Thyroid gland (tissue), 4 donors: ENCODE data around the gene PLCD4. TPM values are rescaled to one million over a fixed set of nuclear protein-coding genes. Genes with fewer than 3 reads are reported as not detected.

Experiments
- DNase-seq, 2 donors: peaks; one replicate each; pipeline ENCODE4 v3.0.0-alpha.2; 2019
- H3K27ac ChIP-seq, 3 donors: fragments of 200-600 bp; sonication (generic); 1 replicate in 2 of 3; 2 replicates in 1 of 3; pipeline ENCODE4 v1.5.1; 2016 to 2019; ENCODE audit warnings: mild to moderate bottlenecking in 1 of 3, moderate library complexity in 1 of 3
- H3K27me3 ChIP-seq: fragments of 200-600 bp; sonication (generic); one replicate; pipeline ENCODE4 v1.5.1; 2019
- H3K36me3 ChIP-seq, 2 donors: fragments of 200-600 bp; sonication (generic); one replicate each; pipeline ENCODE4 v1.5.1; 2016 to 2019
- H3K4me1 ChIP-seq, 2 donors: fragments of 200-600 bp; sonication (generic); one replicate each; pipeline ENCODE4 v1.5.1; 2017 to 2019
- H3K4me3 ChIP-seq, 3 donors: fragments of 200-600 bp; sonication (generic); replicated peaks in 1 of 3; 1 replicate in 2 of 3; 2 replicates in 1 of 3; pipeline ENCODE4 v1.5.1; 2016; ENCODE audit warnings: mild to moderate bottlenecking in 1 of 3
- H3K9me3 ChIP-seq: fragments of 200-600 bp; sonication (generic); one replicate; pipeline ENCODE4 v1.5.1; 2017
- POLR2A ChIP-seq, 2 donors: fragments of 450-650 bp; IDR thresholded peaks; one replicate each; pipeline ENCODE4 v1.6.1; 2017; ENCODE audit warnings: antibody characterized with exemption in 2 of 2, mild to moderate bottlenecking in 2 of 2, moderate library complexity in 1 of 2
- WGBS, 2 donors: methylation state at CpG; one replicate each; pipeline ENCODE4 v1.1.5; 2017; 5-methylcytosine and 5-hydroxymethylcytosine counted together
- intact Hi-C: fragments of 100-400 bp; cut with DNase I; formaldehyde crosslinking; loops from one replicate; pipeline ENCODE4 v1.15.1; 2023
- total RNA-seq, 4 donors: library from RNA; depleted of rRNA; stranded (reverse); fragments of >200 nt; gene quantifications; one replicate each; pipeline ENCODE4 v1.2.3, GENCODE V29; 2016
- TF ChIP-seq, protein P1 (sequence below), 6 experiments: fragments of 200-600 bp in 3 of 6; fragments of 450-650 bp in 3 of 6; sonication (generic) in 3 of 6; IDR thresholded peaks; one replicate each; pipeline ENCODE4 v1.5.1; 2016 to 2019; ENCODE audit warnings: antibody characterized with exemption in 6 of 6, mild to moderate bottlenecking in 2 of 6, inconsistent platforms in 1 of 6, moderate library complexity in 1 of 6

PLCD4 gene
- total RNA-seq, 4 donors from 2014 or later, result 0.89 to 3.1 (median 1.9) TPM

DNA sequence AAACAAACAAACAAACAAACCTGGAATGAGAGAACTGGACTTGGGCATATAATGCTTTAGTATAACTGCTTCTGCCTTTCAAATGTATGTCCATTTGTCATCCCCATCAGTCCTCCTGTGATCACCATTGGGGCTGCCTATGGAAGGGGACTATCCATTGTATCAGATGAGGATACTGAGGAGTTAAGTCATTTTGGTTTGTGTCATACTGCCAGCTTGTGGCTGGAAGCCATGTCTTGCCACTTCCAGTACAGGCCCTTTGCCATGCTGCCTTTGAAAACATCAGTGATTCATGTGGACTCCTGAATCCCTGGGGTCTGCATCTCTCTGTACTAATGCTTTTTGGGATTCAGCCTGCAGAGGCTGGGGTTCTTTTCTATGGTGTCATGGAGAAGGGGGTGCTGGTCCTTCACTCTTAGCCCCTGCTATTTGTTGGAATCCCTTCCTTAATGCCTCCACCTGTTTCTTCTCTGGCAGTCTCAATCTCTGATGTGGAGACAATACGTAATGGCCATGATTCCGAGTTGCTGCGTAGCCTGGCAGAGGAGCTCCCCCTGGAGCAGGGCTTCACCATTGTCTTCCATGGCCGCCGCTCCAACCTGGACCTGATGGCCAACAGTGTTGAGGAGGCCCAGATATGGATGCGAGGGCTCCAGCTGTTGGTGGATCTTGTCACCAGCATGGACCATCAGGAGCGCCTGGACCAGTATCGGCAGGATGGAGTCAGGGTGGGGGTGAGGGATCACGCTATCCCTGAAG lies 10.6 kb downstream of the PLCD4 start:
- H3K4me3 ChIP-seq, result no peak overlapping the region
- TF ChIP-seq POLR2A (IDR thresholded peaks at IDR 0.05), result no peak
- TF ChIP-seq, protein P1, sequence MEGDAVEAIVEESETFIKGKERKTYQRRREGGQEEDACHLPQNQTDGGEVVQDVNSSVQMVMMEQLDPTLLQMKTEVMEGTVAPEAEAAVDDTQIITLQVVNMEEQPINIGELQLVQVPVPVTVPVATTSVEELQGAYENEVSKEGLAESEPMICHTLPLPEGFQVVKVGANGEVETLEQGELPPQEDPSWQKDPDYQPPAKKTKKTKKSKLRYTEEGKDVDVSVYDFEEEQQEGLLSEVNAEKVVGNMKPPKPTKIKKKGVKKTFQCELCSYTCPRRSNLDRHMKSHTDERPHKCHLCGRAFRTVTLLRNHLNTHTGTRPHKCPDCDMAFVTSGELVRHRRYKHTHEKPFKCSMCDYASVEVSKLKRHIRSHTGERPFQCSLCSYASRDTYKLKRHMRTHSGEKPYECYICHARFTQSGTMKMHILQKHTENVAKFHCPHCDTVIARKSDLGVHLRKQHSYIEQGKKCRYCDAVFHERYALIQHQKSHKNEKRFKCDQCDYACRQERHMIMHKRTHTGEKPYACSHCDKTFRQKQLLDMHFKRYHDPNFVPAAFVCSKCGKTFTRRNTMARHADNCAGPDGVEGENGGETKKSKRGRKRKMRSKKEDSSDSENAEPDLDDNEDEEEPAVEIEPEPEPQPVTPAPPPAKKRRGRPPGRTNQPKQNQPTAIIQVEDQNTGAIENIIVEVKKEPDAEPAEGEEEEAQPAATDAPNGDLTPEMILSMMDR (IDR thresholded peaks at IDR 0.05), result no peak
- no peaks in the 10 kb centered on the region for H3K27me3 ChIP-seq
- peaks cover 9 to 10% of the 10 kb centered on the region in 2 donors for H3K4me1 ChIP-seq
- no peak overlapping the region for H3K27ac ChIP-seq
- H3K9me3 ChIP-seq, result no peaks in the 10 kb centered on the region
- H3K36me3 ChIP-seq, result no peaks in the 10 kb centered on the region
- 84 to 97% methylated on average over 9 of the region's 9 CpGs for WGBS, 2 donors
- intact Hi-C loops, result no loop called here
- DNase-seq, result no peak

DNA sequence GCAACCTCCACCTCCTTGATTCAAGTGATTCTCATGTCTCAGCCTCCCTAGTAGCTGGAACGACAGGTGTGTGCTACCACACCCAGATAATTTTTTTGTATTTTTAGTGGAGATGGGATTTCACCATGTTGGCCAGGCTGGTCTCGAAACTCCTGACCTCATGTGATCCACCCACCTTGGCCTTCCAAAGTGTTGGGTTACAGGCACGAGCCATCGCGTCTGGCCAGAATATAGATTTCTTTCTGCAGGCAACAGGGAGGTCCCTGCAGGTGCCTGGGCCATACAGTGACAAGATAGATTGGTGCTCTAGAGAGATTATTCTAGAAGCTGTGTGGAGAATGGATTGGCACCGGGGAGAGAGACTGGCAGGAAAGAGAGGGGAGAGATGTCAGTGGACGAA lies 13.3 kb downstream of the PLCD4 start:
- no peak for DNase-seq
- TF ChIP-seq, protein P1 (IDR thresholded peaks at IDR 0.05), result no peak
- no peak for TF ChIP-seq POLR2A (IDR thresholded peaks at IDR 0.05)
- H3K27me3 ChIP-seq, result no peaks in the 10 kb centered on the region
- H3K36me3 ChIP-seq, result no peaks in the 10 kb centered on the region
- H3K27ac ChIP-seq, result no peak overlapping the region
- intact Hi-C loops, result no loop called here
- WGBS, 2 donors, result 75 to 97% methylated on average over 4 to 7 of the region's 7 CpGs
- peaks cover 9 to 12% of the 10 kb centered on the region in 2 donors for H3K4me1 ChIP-seq
- H3K9me3 ChIP-seq, result no peaks in the 10 kb centered on the region
- H3K4me3 ChIP-seq, result no peak overlapping the region

DNA sequence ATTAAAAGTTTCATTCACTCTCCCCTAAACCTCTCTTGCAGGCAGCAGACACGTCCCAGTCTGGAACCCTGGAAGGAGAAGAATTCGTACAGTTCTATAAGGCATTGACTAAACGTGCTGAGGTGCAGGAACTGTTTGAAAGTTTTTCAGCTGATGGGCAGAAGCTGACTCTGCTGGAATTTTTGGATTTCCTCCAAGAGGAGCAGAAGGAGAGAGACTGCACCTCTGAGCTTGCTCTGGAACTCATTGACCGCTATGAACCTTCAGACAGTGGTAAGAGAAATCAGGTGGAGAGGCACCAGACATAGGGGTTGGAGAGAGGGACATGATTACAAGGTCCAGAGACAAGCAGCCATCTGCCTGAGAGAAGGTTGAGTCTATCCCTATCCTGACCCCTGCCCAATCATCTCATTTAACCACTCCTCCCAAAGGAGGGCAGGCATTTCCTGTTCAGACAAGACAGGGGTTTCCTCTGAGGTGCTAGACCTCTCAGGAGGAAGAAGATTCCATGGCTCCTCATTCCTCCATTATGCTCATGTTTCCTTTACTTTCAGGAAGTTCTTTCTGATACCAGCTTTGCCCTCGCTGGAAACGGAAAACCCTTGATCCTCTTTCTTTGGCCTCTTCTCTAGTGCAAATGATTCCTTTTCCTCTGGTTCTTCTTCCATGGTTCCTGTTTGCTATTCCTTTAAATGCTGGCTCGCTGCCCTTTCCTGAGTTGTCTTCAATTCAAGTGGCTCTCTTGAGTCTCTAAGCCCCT lies 15.1 kb downstream of the PLCD4 start:
- Histone ChIP-seq H3K4me1 (peaks cover 9 to 12% of the 10 kb centered on the region in 2 donors), H3K4me3 (no peak overlapping the region), H3K27ac (peak overlapping the region in 2 of 3 donors; percentile 15 to 38), H3K36me3 (no peaks in the 10 kb centered on the region), H3K27me3 (no peaks in the 10 kb centered on the region), H3K9me3 (no peaks in the 10 kb centered on the region)
- 29 to 40% methylated on average over 7 of the region's 7 CpGs for WGBS, 2 donors
- intact Hi-C loops, result no loop called here
- peak; percentile 47 to 49 for DNase-seq
- no peak for TF ChIP-seq POLR2A (IDR thresholded peaks at IDR 0.05)
- TF ChIP-seq, protein P1 (IDR thresholded peaks at IDR 0.05), result no peak

DNA sequence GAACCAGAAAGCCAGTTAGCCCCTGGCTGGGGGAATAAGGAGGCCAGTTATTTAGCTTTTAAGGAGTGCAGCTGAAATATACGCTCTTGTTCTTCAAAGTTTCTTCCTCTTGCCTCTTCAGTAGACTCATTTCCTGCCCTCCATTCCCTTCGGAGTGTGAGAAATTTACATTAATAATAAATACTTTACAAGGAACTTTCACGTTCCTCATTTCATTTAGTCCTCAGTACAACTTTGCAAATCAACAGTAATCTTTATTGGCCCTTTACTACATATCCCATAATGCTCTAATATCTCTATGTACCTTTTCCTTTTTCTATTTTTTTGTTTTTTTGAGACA lies 15.6 kb downstream of the PLCD4 start:
- no peak for DNase-seq
- 28 to 36% methylated on average over 3 of the region's 3 CpGs for WGBS, 2 donors
- H3K4me3 ChIP-seq, result no peak overlapping the region
- H3K4me1 ChIP-seq, result peaks cover 9 to 12% of the 10 kb centered on the region in 2 donors
- H3K27ac ChIP-seq, result peak overlapping the region in 2 of 3 donors; percentile 15 to 38
- H3K27me3 ChIP-seq, result no peaks in the 10 kb centered on the region
- H3K36me3 ChIP-seq, result no peaks in the 10 kb centered on the region
- intact Hi-C loops, result no loop called here
- TF ChIP-seq POLR2A (IDR thresholded peaks at IDR 0.05), result no peak
- TF ChIP-seq, protein P1 (IDR thresholded peaks at IDR 0.05), result no peak
- H3K9me3 ChIP-seq, result no peaks in the 10 kb centered on the region

DNA sequence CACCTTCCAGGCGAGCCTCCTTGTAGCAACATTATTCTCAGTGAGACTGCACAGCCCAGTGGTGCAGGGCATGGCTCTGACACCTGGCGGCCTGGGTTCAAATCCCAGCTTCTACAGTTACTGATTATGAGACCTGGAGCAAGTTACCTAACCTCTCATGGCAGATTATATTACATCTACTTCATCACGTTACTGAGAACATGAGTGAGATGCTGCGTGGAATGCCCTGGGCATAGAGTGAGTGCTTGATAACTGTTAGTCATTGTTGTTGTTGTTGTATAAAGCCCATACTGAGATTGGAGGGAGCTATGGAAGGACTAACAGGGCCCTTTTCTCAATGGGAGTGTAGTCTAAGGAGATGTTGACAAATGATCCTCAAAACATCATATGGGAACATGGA lies 18.7 kb downstream of the PLCD4 start:
- WGBS, 2 donors, result 89 to 91% methylated on average over 3 to 4 of the region's 4 CpGs
- H3K27ac ChIP-seq, result no peak overlapping the region
- no peaks in the 10 kb centered on the region for H3K27me3 ChIP-seq
- no peak overlapping the region for H3K4me3 ChIP-seq
- no peaks in the 10 kb centered on the region for H3K9me3 ChIP-seq
- TF ChIP-seq POLR2A (IDR thresholded peaks at IDR 0.05), result no peak
- TF ChIP-seq, protein P1 (IDR thresholded peaks at IDR 0.05), result no peak
- no peaks in the 10 kb centered on the region for H3K36me3 ChIP-seq
- DNase-seq, result no peak
- intact Hi-C loops, result no loop called here
- H3K4me1 ChIP-seq, result peaks cover 9 to 12% of the 10 kb centered on the region in 2 donors
